Colonic mucosa (tissue), 4 donors: ENCODE results near the gene P3R3URF. TPM values are rescaled to one million over a fixed set of nuclear protein-coding genes. Genes with fewer than 3 reads are reported as not detected.

Source experiments
- DNase-seq: peaks from one replicate; pipeline ENCODE4 v3.0.0-alpha.2; 2020
- H3K27ac ChIP-seq: fragments of 200-600 bp; one replicate; pipeline ENCODE4 v1.8.0; 2021
- H3K27me3 ChIP-seq: fragments of 200-600 bp; one replicate; pipeline ENCODE4 v1.8.0; 2021
- H3K36me3 ChIP-seq: fragments of 200-600 bp; one replicate; pipeline ENCODE4 v1.8.0; 2021
- H3K4me1 ChIP-seq: fragments of 200-600 bp; one replicate; pipeline ENCODE4 v1.8.0; 2021; ENCODE audit warnings: mild to moderate bottlenecking
- H3K4me3 ChIP-seq: fragments of 200-600 bp; one replicate; pipeline ENCODE4 v1.8.0; 2021
- H3K9ac ChIP-seq, 2 donors: one replicate each; pipeline ENCODE4 v1.7.0; 2013; ENCODE audit warnings: control low read depth in 2 of 2, low read depth in 2 of 2, low read length in 2 of 2
- H3K9me3 ChIP-seq: fragments of 200-600 bp; one replicate; pipeline ENCODE4 v1.8.0; 2021
- intact Hi-C: fragments of 100-400 bp; cut with DNase I; formaldehyde crosslinking; loops from one replicate; pipeline ENCODE4 v1.14.1; 2022
- total RNA-seq, 2 donors: library from RNA; stranded (reverse); fragmentation: NEBNext Ultra II Directional in 1 of 2; extraction: Animal tissue kit (Norgen Biotek cat#: 25700) in 1 of 2; gene quantifications; one replicate each; pipeline ENCODE4 v1.2.1, GENCODE V29; 2021
- TF ChIP-seq, protein P1 (sequence below): fragments of 200-600 bp; IDR thresholded peaks from one replicate; pipeline ENCODE4 v1.8.0; 2022; ENCODE audit warnings: antibody characterized with exemption, mild to moderate bottlenecking
- donor health status: healthy.
- donor health status: DM: no; HTN: no; CAD: no.
- donor health status: DM: no; HTN: no; CAD: no.

The P3R3URF gene
- total RNA-seq, 2 donors from 2014 or later = not detected

GRCh38 chr1:46152016-46152415 lies 24.3 kb downstream of the P3R3URF start:
- no peaks in the 10 kb centered on the region for H3K36me3 ChIP-seq
- TF ChIP-seq, protein P1, sequence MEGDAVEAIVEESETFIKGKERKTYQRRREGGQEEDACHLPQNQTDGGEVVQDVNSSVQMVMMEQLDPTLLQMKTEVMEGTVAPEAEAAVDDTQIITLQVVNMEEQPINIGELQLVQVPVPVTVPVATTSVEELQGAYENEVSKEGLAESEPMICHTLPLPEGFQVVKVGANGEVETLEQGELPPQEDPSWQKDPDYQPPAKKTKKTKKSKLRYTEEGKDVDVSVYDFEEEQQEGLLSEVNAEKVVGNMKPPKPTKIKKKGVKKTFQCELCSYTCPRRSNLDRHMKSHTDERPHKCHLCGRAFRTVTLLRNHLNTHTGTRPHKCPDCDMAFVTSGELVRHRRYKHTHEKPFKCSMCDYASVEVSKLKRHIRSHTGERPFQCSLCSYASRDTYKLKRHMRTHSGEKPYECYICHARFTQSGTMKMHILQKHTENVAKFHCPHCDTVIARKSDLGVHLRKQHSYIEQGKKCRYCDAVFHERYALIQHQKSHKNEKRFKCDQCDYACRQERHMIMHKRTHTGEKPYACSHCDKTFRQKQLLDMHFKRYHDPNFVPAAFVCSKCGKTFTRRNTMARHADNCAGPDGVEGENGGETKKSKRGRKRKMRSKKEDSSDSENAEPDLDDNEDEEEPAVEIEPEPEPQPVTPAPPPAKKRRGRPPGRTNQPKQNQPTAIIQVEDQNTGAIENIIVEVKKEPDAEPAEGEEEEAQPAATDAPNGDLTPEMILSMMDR = no peak
- intact Hi-C loops = no loop called here
- no peak for DNase-seq
- H3K4me1 ChIP-seq = no peaks in the 10 kb centered on the region
- no peak overlapping the region for H3K27ac ChIP-seq
- no peak overlapping the region for H3K9ac ChIP-seq
- H3K9me3 ChIP-seq = no peaks in the 10 kb centered on the region
- H3K4me3 ChIP-seq = no peak overlapping the region
- H3K27me3 ChIP-seq = no peaks in the 10 kb centered on the region

DNA sequence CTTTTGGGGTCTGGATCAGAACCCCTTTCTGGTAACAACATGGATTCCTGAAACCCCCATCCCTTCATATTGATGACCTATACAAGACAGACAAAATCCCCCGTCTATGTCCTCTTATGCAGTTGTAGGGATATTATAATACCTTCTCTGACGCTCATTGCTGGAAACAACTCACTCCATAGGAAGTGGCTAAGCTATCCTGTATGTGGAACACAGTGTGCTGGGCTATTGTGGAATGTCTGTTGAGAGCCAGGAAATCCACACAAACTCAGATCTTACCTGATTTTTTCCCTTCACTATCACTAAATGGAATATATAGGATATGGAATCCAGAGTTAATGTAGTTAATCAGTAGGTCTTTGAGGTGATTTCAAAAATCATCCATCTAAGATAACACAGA lies 26.2 kb downstream of the P3R3URF start:
- Histone ChIP-seq H3K36me3 (no peaks in the 10 kb centered on the region), H3K4me1 (no peaks in the 10 kb centered on the region), H3K9ac (no peak overlapping the region), H3K27ac (no peak overlapping the region), H3K27me3 (no peaks in the 10 kb centered on the region), H3K9me3 (no peaks in the 10 kb centered on the region), H3K4me3 (no peak overlapping the region)
- no peak for DNase-seq
- intact Hi-C loops = no loop called here
- TF ChIP-seq, protein P1 = no peak

DNA sequence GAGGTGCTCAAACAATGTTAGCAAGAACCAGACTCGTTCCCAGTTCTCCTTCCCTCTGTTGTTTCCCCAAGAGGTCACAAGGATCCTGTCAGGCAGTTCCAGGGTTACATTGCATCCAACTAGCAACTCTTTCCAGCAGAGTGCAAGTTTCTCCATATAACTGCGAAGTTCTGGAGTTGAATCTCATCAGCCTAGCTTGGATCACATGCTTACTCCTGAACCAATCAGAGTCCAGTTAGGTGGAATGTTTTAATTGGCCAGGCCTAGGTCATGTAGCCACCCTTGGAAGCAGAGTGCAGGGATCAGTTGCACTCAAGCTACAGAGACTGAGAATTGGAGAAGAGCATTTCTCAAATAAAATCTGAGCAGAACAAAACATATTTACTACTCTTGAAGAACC lies 28.0 kb downstream of the P3R3URF start:
- H3K4me3 ChIP-seq = no peak overlapping the region
- intact Hi-C loops = no loop called here
- TF ChIP-seq, protein P1 = no peak
- no peak for DNase-seq
- H3K9me3 ChIP-seq = no peaks in the 10 kb centered on the region
- H3K27me3 ChIP-seq = no peaks in the 10 kb centered on the region
- no peak overlapping the region for H3K9ac ChIP-seq
- no peak overlapping the region for H3K27ac ChIP-seq
- H3K36me3 ChIP-seq = no peaks in the 10 kb centered on the region
- H3K4me1 ChIP-seq = no peaks in the 10 kb centered on the region

DNA sequence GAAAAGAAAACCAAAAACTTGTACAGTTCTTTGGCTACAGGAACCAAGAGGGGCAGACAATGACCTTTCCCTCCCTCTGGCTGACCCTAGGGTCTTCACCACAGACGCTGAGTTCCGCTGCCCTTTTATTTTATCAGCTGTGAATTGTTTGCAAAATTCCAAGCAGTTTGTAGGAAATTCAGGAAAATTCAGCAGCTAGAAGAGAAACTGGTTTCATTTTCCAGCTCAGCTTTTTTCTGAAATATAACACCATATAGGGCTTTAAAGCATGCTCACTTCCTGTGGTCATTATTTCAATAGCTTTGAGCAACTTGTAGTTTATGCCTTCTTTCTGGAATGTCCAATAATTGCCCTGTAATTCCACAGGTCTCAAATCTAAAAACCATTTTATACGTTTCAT lies 38.4 kb downstream of the P3R3URF start:
- Histone ChIP-seq H3K36me3 (no peaks in the 10 kb centered on the region), H3K27me3 (no peaks in the 10 kb centered on the region), H3K4me1 (no peaks in the 10 kb centered on the region), H3K9ac (no peak overlapping the region), H3K9me3 (no peaks in the 10 kb centered on the region), H3K27ac (no peak overlapping the region), H3K4me3 (no peak overlapping the region)
- no peak for DNase-seq
- intact Hi-C loops = no loop called here
- TF ChIP-seq, protein P1 = no peak

DNA sequence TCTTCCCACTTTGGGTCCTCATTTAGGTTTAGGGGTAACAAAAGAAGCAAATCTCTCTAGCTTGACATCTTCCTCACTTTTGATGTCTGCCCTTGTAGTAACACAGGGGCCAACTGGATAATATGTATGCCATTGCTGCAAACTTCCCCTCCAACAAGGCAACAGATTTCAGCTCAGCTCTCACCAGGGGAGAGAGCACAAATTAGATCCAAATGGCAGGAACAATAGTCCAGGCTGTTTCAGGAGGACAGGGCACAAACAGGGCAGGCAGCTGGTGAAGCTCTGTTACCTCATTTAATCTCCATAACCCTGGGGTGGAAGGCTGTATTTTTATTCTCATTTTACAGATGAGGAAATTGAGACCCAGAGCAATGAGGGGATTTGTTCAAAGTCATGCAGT lies 39.6 kb downstream of the P3R3URF start:
- TF ChIP-seq, protein P1 = no peak
- H3K27ac ChIP-seq = no peak overlapping the region
- no peaks in the 10 kb centered on the region for H3K36me3 ChIP-seq
- H3K4me1 ChIP-seq = no peaks in the 10 kb centered on the region
- no peak for DNase-seq
- no peak overlapping the region for H3K4me3 ChIP-seq
- H3K27me3 ChIP-seq = no peaks in the 10 kb centered on the region
- intact Hi-C loops = no loop called here
- no peaks in the 10 kb centered on the region for H3K9me3 ChIP-seq
- H3K9ac ChIP-seq = no peak overlapping the region
